AML-193 (cell line): Measurements from ENCODE around the gene OR6Q1.
"Not testable (repeated sequence)": the region's sequence is repeated elsewhere in the genome, so short reads cannot be mapped to it uniquely, and the experiment has no call there.

ENCODE experiments used
- DNase-seq, 2 experiments: peaks; one replicate each; lab custom pipeline; 2025; lab: John Stamatoyannopoulos, UW

OR6Q1 gene, protein sequence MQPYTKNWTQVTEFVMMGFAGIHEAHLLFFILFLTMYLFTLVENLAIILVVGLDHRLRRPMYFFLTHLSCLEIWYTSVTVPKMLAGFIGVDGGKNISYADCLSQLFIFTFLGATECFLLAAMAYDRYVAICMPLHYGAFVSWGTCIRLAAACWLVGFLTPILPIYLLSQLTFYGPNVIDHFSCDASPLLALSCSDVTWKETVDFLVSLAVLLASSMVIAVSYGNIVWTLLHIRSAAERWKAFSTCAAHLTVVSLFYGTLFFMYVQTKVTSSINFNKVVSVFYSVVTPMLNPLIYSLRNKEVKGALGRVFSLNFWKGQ

GRCh38 chr11:58030653-58031052, at the start of gene OR6Q1:
TSS of gene OR6Q1 (plus strand) at chr11:58030953. CDS start at chr11:58030953, 0 bp downstream.
- DNase-seq: no peak

- no peak for DNase-seq
Measured at GRCh38 chr11:57981536-57981935, 49.2 kb upstream of the OR6Q1 start.

DNA sequence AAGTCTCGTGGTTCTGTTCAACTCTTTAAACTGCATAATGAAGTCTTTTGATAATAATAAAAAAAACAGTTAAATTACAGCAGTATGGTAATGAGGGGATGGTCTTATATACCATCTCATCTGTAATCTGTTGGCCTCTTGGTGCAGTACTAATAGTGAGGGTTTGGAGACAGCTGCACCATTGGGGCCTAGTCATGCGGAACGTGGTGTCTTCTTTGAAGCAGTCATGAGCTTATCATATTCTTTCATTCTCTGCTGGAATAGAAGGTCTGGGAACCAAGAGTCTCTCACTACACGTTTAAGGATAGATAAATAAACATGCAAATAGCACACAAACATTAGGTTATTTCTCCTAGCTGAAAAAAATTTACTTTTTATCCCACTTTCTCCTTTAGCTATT, 48.0 kb upstream of the OR6Q1 start:
- no peak for DNase-seq

DNA sequence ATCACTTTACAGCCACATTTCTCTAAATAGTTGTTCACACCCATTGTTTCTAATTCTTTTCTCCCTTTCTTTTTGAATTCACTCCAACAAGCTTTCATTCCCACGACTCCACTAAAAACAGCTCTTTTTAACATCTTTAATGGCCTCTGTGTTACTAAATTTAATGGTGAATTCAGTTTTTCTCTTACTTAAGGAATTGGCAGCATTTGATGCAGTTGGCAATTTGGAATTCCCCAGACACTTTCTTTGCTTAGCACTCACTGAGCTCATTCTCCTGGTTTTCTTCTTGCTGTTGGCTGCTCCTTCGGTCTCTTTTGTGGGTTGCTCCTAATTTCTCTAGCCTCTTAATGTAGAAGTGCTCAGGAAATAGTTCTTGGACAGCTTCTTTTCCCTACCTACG, 47.6 kb upstream of the OR6Q1 start:
- no peak for DNase-seq

DNA sequence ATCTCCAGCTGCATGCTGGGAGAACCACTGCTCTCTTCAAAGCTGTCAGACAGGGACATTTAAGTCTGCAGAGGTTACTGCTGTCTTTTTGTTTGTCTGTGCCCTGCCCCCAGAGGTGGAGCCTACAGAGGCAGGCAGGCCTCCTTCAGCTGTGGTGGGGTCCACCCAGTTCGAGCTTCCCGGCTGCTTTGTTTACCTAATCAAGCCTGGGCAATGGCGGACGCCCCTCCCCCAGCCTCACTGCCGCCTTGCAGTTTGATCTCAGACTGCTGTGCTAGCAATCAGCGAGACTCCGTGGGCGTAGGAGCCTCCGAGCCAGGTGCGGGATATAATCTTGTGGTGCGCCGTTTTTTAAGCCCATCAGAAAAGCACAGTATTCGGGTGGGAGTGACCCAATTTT, 31.2 kb upstream of the OR6Q1 start:
- not testable (repeated sequence) for DNase-seq

DNA sequence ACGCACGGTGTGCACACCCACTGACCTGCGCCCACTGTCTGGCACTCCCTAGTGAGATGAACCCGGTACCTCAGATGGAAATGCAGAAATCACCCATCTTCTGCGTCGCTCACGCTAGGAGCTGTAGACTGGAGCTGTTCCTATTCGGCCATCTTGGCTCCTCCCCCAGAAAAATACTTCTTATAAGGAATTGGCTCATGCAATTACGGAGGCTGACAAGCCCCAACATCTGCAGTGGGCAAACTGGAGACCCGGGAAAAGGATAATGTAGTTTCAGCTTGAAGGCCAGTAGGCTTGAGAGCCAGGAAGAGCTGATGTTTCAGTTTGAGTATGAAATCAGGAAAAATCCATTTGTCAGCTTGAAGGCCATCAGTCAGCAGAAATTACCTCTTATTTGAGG, 30.7 kb upstream of the OR6Q1 start:
- not testable (repeated sequence) for DNase-seq

GRCh38 chr11:58000699-58001098, 30.1 kb upstream of the OR6Q1 start:
- no peak for DNase-seq

- DNase-seq: no peak
Measured at GRCh38 chr11:58003036-58003435, 27.7 kb upstream of the OR6Q1 start.

- DNase-seq: no peak
Measured at GRCh38 chr11:58003591-58003990, 27.2 kb upstream of the OR6Q1 start.

DNA sequence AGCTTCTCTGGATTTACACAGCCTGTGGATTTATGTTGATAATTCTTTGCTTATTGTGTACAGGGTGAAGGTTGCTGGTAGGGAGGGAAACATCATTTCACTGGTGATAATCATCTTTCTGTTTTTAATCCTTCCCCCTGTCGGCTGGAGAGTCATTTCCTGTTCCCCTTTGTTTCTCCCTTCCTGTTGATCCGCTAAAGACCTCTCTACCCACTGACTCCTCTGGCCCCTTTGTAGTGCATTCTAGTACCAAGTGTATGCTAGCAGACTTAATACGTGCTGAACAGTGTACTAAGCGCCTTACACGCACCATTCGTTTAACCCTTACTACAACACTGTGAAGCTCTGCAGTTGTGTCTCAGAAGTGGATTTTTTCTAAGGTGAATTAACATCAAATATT, 26.1 kb upstream of the OR6Q1 start:
- DNase-seq: no peak

GRCh38 chr11:58006940-58007339, 23.8 kb upstream of the OR6Q1 start:
- DNase-seq: no peak

DNA sequence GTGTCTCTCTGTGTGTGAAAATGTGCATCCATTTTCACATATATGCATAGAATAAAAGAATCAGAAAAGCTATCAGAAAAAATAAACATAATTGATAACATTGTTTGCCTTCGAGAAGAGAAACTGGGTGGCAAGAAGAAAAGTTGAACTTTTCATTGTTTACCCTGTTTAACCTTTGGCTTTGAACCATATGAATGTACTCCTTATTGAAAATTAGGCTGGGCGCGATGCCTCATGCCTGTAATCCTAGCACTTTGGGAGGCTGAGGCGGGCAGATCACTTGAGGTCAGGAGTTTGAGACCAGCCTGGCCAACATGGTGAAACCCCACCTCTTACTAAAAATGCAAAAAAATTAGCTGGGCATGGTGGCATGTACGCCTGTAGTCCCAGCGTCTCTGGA, 19.0 kb upstream of the OR6Q1 start:
- no peak for DNase-seq

DNA sequence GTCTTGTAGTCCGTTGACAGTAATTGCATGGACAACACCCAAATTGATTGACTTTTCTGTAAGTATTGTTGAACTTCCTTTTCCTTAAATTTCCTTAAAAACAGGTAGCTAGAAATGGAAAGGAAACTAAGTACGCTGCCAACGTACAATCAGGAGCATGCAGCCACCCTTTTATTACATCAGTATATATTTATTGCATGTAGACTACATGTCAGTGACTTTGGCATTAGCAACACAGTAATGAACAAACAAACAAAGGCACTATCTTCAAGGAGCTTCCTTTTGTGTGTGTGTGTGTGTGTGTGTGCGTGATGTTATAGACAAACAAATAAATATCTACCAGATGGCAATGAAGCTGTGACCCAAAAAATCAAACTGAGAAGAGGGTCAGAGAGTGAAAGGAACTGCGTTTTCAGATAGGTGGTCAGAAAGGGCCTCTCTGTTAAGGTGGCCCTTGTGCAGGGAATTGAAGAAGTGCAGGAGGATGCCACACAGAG, 7.3 kb upstream of the OR6Q1 start, which contains the start of gene OR9Q1:
Gene OR9Q1 (plus strand): TSS at position 447 of the 497 bp plus-strand sequence. CDS start 155,564 bp downstream, outside the sequence.
- DNase-seq: no peak

DNA sequence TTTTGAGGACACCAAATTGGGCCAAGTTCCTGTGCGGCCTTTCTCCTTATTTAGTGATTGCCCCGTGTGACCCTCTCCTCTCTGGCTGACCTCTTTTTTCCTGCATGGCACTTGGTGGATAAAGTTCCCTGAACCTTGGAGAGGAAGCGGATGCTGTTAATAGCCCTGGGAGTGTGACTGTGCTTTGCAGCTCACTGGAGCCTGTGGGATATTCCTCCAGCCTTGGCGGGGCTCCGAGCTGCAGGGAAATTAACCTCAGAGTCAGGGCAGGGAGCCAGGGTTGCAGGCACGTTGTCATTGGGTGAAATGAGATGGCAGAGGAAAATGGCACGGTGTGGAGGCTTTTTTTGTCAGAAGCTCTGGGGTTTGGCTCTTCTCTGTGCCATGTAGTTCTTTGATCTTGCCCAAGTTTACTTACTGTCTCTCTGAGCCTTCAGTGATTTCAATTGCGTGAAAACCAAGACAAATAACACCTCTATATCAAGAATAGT, 6.1 kb upstream of the OR6Q1 start:
- no peak for DNase-seq

DNA sequence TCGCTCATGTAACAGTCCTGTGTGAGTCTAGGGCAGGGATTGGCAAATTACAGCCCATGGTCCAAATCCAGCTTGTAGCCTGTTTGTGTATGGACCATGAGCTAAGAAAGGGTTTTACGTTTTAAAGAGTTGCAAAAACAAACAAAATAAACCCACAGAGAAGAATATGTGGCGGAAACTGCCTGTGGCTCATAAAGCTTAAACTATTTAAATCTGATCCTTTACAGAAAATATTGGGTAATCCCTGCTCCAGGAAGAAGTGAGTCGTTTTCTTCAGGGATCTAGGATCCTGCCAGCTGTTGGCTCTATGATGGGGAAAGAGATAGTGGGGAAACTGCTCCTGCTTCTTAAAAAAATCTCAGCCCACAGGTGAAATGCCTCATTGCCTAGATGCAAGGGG, 3.4 kb upstream of the OR6Q1 start:
- no peak for DNase-seq

DNA sequence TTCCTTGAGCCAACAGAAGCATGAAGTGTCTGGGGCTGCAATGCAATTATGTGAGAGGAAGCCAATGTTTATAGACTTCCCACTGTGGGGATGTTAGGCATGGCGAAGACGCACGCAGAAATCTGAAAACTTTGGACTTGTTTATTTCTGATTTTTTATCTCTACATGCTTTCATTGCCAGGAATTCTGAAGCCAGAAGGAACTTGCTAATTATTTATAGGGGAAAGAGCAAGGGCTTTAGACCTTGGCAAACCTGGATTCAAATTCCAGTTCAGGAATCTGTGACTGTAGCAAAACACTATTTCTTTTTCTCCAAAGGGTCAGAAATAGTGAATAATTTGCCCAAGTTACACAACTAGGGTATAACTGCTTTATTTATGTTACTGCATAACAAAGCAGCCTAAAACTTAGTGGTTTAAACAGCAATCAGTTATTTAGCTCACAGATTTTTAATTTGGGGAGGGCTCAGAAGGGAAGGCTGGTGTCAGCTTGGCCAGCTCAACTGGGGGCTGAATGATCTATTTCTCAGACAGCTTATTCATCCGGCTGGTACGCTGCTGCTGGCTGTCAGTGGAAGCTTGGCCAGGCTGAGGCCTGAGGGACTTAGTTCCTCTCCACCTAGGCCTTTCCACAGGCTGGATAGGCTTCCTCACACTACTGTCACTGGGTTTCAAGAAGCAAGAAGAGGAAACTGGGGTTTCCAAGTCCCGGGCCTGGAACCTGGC, 1.9 kb upstream of the OR6Q1 start:
- DNase-seq: no peak

GRCh38 chr11:58034471-58034870, 3.7 kb downstream of the OR6Q1 start:
- DNase-seq: no peak

DNA sequence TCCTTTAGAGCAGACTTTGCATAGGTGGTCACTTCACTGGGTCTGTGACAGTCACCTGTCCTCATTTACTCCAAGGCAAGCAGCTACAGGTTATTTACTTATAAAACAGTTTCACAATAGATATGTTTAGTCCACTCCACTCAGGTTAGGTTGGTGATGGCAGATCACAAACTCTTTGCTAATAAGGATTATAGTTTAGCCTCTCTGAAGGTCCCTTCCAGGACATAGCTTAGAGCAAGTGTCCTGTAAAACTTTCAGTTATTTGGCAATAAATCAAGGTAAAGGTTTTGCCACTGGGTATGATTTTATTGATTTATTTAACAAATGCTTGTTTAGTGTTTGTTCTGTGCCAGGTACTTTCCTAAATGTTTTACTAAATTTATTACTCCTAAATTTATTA, 8.8 kb downstream of the OR6Q1 start:
- no peak for DNase-seq

DNA sequence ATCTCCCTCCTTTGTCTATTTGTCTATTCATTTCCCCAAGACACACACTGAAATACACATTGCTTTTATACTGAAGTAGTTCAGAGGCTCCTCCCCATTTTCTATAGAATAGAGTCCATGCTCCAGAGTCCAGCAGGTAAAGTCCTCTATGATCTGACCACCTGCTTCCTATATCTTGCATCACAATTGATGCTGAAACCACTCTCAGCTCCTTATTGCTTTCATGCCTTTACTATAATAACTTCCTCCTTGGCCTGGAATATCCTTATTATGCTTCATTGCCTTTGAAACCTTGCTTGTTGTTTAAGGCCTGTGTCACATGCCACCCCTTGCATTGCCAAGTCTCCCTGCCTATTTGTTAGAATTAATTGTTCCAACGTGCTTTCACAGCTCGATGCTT, 12.6 kb downstream of the OR6Q1 start:
- DNase-seq: no peak

GRCh38 chr11:58046231-58046630, 15.5 kb downstream of the OR6Q1 start:
- no peak for DNase-seq

DNA sequence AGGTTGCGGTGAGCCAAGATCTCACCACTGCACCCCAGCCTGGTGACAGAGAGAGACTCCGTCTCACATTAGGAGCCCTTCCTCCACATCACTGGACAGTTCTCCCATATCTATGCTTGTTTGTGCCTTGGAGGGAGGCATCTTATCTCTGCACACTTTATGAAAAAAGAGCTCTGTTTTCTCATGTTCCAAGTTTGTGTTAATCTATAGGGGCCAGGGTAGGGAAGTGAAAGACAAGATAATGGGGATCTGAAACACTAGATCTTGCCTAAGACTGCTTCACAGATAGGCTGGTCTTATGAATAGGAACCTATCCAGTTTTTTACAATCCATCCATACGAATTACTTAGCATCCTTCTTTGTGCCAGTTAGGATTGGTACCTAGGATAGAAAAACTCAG, 17.1 kb downstream of the OR6Q1 start:
- no peak for DNase-seq

- DNase-seq: no peak
Measured at GRCh38 chr11:58055806-58056401, 25.2 kb downstream of the OR6Q1 start.

GRCh38 chr11:58057481-58057880, 26.7 kb downstream of the OR6Q1 start:
- no peak for DNase-seq
